ENCODE results near the gene MCUR1. TPM values are rescaled to one million over a fixed set of nuclear protein-coding genes. Genes with fewer than 3 reads are reported as not detected.

The MCUR1 gene
- total RNA-seq, 1 donor from 2014 or later = 20.6 TPM

GRCh38 chr6:13769655-13770053, 44.7 kb downstream of the MCUR1 start:
- no peak overlapping the region for H3K4me3 Mint-ChIP-seq (ENCODE audit: low read depth)
- peaks cover 6% of the 10 kb centered on the region for H3K4me1 Mint-ChIP-seq (ENCODE audit: low read depth)
- no peak for TF ChIP-seq CTCF (IDR thresholded peaks at IDR 0.05; ENCODE audit: unreplicated experiment)
- peaks cover 15% of the 10 kb centered on the region for H3K27me3 Mint-ChIP-seq
- DNase-seq (ENCODE audit: low spot score, unreplicated experiment) = no peak
- peaks cover 7% of the 10 kb centered on the region for H3K36me3 Mint-ChIP-seq (ENCODE audit: insufficient read depth)
- H3K27ac Mint-ChIP-seq = no peak overlapping the region
- H3K9me3 Mint-ChIP-seq (ENCODE audit: low read depth) = peaks cover 5% of the 10 kb centered on the region

- peaks cover 15% of the 10 kb centered on the region for H3K27me3 Mint-ChIP-seq
- H3K27ac Mint-ChIP-seq = no peak overlapping the region
Observed at GRCh38 chr6:13769034-13769654, 45.2 kb downstream of the MCUR1 start.

GRCh38 chr6:13767121-13767808, 47.1 kb downstream of the MCUR1 start:
- H3K9me3 Mint-ChIP-seq (ENCODE audit: low read depth) = no peaks in the 10 kb centered on the region
- H3K36me3 Mint-ChIP-seq (ENCODE audit: insufficient read depth) = peaks cover 2% of the 10 kb centered on the region
- peak overlapping the region; percentile 17 for H3K27ac Mint-ChIP-seq
- no peak for DNase-seq (ENCODE audit: low spot score, unreplicated experiment)
- peaks cover 6% of the 10 kb centered on the region for H3K4me1 Mint-ChIP-seq (ENCODE audit: low read depth)
- TF ChIP-seq CTCF (IDR thresholded peaks at IDR 0.05; ENCODE audit: unreplicated experiment) = no peak
- H3K4me3 Mint-ChIP-seq (ENCODE audit: low read depth) = no peak overlapping the region
- peaks cover 15% of the 10 kb centered on the region for H3K27me3 Mint-ChIP-seq

More at GRCh38 chr6:13769034-13769654, 45.2 kb downstream of the MCUR1 start:
- peaks cover 6% of the 10 kb centered on the region for H3K4me1 Mint-ChIP-seq (ENCODE audit: low read depth)
- DNase-seq (ENCODE audit: low spot score, unreplicated experiment) = no peak
- no peak for TF ChIP-seq CTCF (IDR thresholded peaks at IDR 0.05; ENCODE audit: unreplicated experiment)
- H3K4me3 Mint-ChIP-seq (ENCODE audit: low read depth) = no peak overlapping the region
- peaks cover 5% of the 10 kb centered on the region for H3K9me3 Mint-ChIP-seq (ENCODE audit: low read depth)
- H3K36me3 Mint-ChIP-seq (ENCODE audit: insufficient read depth) = peaks cover 7% of the 10 kb centered on the region

GRCh38 chr6:13766201-13766634, 48.1 kb downstream of the MCUR1 start:
- Mint-ChIP-seq H3K4me3 (ENCODE audit: low read depth) (no peak overlapping the region), H3K9me3 (ENCODE audit: low read depth) (no peaks in the 10 kb centered on the region), H3K36me3 (ENCODE audit: insufficient read depth) (no peaks in the 10 kb centered on the region), H3K4me1 (ENCODE audit: low read depth) (peaks cover 10% of the 10 kb centered on the region), H3K27ac (no peak overlapping the region), H3K27me3 (peaks cover 15% of the 10 kb centered on the region)
- no peak for DNase-seq (ENCODE audit: low spot score, unreplicated experiment)
- no peak for TF ChIP-seq CTCF (IDR thresholded peaks at IDR 0.05; ENCODE audit: unreplicated experiment)

- peaks cover 10% of the 10 kb centered on the region for H3K4me1 Mint-ChIP-seq (ENCODE audit: low read depth)
- no peak overlapping the region for H3K27ac Mint-ChIP-seq
- H3K9me3 Mint-ChIP-seq (ENCODE audit: low read depth) = no peaks in the 10 kb centered on the region
- peaks cover 15% of the 10 kb centered on the region for H3K27me3 Mint-ChIP-seq
- DNase-seq (ENCODE audit: low spot score, unreplicated experiment) = no peak
- H3K36me3 Mint-ChIP-seq (ENCODE audit: insufficient read depth) = no peaks in the 10 kb centered on the region
- TF ChIP-seq CTCF (IDR thresholded peaks at IDR 0.05; ENCODE audit: unreplicated experiment) = no peak
- no peak overlapping the region for H3K4me3 Mint-ChIP-seq (ENCODE audit: low read depth)
Observed at GRCh38 chr6:13765570-13765969, 48.8 kb downstream of the MCUR1 start.
